Fibroblast of the aortic adventitia (primary cell): ENCODE data around the gene PIP5K1C. TPM values are rescaled to one million over a fixed set of nuclear protein-coding genes. Genes with fewer than 3 reads are reported as not detected.

Source experiments
- DNase-seq: peaks from one replicate; pipeline ENCODE4 v3.0.0-alpha.2; 2010; ENCODE audit warnings: low read depth
- H3K4me3 ChIP-seq: 2 replicates; pipeline ENCODE4 v1.5.1; 2011; ENCODE audit warnings: low read depth, mild to moderate bottlenecking, control low read depth, low read length, moderate library complexity
- CTCF ChIP-seq: IDR thresholded peaks from 2 replicates; pipeline ENCODE4 v1.5.1; 2011; ENCODE audit warnings: mild to moderate bottlenecking, low read length, control low read depth, inconsistent platforms; ENCODE audit not compliant: insufficient read depth
- total RNA-seq: library from RNA; depleted of rRNA; stranded (reverse); fragments of >200 nt; gene quantifications from 2 replicates; pipeline ENCODE4 v1.2.3, GENCODE V29; 2012; ENCODE audit warnings: low replicate concordance

PIP5K1C gene
- total RNA-seq, 1 donor: 32.2 TPM

DNA sequence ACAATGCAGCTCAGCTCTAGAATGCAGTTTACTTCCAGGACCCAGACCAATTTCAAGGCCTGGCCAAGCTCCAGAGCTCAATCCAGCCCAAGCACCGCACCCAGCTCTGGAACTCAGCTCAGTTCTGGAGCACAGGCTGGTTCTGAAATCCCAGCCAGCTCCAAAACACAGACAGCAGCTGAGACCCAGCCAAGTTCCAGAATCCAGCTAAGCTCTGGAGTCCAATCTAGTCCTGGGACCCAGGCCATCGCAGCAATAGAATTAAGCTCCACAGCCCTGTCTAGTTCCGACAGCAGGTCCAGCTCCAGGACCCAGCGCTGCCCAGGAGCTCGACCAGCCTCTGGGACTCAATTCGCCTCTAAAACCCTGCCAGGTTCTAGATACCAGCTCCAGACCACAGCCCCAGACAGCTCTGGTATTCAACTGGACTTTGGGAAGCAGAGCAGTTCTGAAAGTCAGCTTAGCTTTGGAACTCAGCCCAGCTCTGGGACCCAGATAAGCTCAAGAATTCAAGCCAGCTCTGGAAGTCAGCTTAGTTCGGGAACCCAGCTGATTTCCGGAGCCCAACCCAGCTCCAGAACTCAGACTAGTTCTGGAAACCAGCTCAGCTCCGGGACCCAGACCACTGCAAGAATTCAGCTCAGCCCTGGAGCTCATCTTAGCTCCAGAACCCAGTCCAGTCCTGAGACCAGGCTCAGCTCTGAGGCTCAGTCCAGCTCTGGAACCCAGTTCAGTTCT, 108.2 kb downstream of the PIP5K1C start:
- no peak overlapping the region for H3K4me3 ChIP-seq
- TF ChIP-seq CTCF: no peak
- DNase-seq: peak; percentile 43

GRCh38 chr19:3590991-3591659, 109.1 kb downstream of the PIP5K1C start:
- no peak for DNase-seq
- H3K4me3 ChIP-seq: no peak overlapping the region
- no peak for TF ChIP-seq CTCF

- TF ChIP-seq CTCF: no peak
- H3K4me3 ChIP-seq: no peak overlapping the region
- DNase-seq: no peak
These were observed 110.3 kb downstream of the PIP5K1C start for GRCh38 chr19:3589949-3590348.

- TF ChIP-seq CTCF: no peak
- DNase-seq: no peak
- H3K4me3 ChIP-seq: no peak overlapping the region
These were observed 110.8 kb downstream of the PIP5K1C start for GRCh38 chr19:3589439-3589838.

DNA sequence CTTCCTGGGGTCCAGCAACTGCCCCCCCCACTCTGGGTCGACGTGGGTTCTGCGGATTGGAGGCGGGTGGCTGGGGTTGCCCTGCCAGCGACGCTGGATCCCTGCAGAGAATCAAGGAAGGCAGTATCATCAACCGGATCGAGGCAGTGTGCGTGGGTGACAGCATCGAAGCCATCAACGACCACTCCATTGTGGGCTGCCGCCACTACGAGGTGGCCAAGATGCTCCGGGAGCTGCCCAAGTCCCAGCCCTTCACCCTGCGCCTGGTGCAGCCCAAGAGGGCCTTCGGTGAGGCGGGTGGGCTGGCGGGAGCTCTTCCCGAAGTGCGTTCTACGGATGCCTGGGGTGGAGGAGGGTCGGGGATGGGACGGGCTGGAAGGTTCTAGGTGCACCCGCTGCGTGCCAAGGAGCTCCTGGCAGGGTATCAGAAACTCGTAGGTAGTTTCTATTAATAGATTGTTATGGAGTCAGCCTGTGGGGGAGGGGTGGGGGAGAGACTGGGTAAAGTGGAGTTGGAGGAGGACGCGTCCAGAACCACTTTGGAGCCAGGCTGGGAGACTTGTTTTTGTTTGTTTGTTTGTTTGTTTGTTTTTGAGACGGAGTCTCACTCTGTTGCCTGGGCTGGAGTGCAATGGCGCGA, 113.4 kb downstream of the PIP5K1C start:
- TF ChIP-seq CTCF: no peak
- no peak overlapping the region for H3K4me3 ChIP-seq
- no peak for DNase-seq

GRCh38 chr19:3586127-3586626, 114.1 kb downstream of the PIP5K1C start:
- H3K4me3 ChIP-seq: no peak overlapping the region
- peak; percentile 49 for TF ChIP-seq CTCF
- no peak for DNase-seq
